NCI-H146 (cell line): ENCODE results near the gene XPO6.

Experiments
- DNase-seq: peaks from one replicate; lab custom pipeline; 2025; lab: John Stamatoyannopoulos, UW

Gene XPO6

DNA sequence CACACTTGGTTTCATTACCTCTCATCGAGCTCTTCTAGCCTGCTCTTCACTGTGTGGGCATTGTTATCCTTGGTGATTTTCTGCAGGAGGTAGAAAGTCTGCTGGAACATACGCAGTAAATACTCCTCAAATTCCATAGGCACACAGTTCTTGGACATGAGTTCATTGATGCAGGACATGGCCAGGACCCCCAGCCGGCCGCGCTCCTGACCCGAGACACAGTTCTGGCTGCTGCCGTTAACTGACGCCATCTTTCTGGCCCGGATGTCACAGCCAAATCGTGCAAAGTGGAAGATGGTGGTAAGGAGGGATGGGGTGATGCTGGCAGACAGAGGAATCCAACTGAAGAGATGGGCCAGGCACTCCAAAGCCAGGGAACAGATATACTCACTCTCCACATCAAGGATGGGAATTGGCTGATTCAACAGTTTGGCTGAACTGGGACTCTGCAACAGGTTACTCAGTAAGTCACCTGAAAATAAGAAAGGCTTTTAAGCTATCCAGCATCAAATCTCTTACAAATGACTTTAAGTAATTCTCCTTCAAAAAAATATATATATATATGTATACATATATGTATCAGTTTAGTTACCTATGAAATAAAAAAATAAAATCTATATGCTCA, 55.6 kb downstream of the XPO6 start:
- DNase-seq: no peak

DNA sequence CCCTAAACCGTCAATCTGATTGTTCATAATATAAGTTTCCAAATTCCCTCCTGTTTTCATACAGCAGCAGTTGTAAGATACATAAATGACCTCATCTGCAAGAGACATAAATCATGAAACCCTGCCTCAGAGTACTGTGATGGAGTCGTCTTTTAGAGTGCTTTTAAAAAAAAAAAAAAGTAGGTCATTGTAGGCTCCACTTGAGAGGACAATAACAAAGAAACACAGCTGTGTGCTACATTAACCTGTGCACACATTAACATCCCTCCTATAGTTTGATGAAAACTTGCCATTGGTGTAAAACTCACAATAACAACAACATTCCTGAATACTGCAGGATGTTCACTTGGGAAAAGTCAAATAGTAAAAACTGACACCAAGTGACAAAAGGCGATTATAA, 56.5 kb downstream of the XPO6 start:
- peak; percentile 28 for DNase-seq

DNA sequence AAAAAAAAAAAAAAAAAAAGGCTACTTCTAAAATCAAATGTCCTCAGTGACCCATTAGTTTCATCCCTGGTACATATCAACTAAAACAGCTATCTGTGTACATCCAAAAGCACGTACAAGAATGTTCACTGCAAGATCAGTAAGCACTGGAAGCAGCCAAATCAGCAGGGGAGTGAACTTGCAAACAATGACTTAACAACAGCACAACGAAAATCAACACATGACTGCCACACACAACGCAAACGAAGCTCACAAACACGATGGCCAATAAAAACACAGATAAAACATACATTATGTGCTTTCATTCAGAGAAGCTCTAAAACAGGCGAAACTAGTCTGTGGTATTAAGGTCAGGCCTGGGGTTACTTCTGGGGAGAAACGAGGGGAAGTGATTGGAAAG, 60.6 kb downstream of the XPO6 start:
- DNase-seq: no peak

DNA sequence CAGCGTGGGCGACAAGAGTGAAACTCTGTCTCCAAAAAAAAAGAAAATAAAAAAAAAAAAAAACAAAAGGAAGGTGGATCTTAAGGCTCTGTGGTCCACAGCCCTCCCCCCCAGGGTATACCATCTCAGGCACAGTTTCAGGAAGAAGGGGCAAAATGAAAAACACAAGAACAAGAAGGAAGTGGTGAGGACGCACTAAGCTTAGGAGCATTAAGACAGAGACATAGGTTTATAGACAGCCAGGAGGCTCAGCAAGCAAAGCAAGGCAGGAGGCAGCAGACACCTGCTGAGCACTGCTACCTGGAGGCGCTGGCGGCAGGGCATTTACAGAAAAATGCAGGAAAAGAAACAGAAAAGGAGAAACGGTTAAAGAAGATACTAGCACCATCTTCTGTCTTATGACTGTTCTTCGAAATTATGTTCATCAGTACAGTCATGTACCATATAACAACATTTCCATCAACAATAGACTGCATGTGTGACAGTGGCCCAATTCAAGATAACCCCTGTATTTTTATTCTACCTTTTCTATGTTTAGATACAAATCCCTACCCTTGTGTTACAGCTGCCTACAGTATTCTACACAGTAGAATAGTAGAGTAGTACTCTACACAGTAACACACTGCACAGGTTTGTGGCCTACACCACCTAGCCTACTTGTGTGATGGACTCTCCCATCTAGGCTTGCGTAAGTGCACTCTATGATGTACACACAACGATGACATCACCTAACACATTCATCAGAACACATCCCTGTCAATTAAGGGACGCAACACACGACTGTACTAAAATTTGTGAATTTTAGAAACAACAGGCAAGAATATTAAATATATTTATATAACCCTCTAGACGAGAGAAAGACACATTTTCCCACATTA, 62.5 kb downstream of the XPO6 start:
- no peak for DNase-seq

DNA sequence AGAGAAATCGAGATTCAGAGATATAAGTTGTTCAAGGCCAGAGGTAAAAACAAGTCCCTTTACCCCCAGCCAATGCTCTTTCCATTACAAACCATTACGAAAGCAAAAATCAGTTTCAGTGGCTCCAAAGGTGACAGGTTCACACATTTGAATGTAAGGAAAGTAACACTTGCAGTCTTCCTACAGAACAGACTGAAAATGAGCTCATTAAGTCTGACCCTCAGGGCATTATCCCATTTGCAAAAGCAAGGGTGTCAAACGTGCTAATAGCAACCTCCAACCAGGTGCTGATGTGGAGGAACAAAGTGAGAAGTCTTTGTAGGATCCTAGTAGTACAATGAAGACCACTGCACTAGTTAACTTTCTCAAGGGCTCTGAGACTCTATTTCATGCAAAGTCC, 65.2 kb downstream of the XPO6 start:
- no peak for DNase-seq

DNA sequence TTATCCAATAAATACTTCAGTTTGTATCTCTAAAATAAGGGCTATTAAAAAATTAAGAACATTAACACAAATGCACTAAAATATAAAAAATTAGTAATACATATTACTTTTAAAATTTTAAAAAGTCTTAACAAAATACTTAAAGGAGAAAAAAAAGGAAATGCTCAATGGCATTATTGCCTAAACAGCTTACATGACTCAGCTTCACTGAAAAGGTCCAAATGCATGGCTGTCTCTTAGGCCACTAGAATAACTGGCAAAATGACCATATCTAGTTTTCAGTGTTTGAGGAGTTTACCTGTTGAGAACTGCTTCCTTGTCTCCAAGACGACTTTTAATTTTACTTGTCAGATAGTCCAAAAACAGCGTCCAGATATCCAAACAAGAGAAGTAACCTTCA, 66.0 kb downstream of the XPO6 start:
- no peak for DNase-seq

DNA sequence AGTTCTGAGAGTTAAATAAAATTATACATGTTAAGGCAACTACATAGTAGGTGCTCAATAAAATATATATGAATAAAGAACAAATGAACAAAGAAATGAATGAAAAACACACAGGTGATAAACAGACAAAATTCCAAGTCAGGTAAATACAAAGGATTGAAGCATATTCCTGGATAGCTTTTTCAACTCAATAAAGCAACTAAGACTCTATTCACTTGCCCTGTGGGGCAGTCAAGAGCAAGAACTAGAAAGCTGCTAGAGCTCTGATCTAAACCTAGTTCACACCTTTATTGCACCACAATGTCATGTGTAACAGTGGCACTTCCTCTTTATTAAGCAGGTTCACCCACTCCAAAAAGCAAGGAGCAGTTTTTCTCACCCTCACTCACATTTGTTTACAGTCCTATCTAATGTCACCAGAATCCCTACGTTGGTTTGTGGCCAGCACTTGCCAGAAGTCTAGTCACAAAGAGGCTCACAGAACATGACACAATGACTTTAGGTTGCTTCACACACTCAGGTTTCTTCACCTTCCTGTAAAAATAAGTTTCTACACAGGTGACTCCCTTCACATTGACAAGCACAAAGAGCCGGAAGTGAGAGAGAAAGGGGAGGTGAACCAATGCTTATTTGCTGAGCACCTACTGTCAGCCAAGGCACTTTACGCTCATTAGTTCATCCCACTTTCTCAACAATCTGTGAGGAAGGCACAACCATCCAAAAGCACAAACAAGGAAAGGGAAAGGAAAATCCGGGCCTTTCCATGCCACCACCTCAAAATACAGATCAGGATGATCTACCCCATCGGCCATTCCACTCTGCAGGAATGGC, 70.8 kb downstream of the XPO6 start:
- DNase-seq: no peak

DNA sequence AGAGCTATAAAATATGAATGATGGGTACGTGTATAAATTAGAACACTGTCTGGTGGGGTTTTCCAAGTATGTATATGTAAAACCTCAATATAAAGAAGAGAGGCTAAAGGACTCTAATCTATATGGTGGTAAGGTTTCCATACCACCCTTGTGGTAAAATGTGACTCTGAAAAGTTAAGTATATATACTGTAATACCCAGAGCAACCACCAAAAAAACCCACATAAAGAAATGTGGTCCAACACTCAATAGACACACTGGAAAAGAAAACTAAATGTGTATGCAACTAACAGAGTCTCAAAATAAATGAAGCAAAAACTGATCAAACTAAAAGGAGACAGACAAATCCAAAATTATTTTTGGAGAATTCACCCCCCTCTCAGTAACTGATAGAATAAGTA, 72.2 kb downstream of the XPO6 start:
- DNase-seq: no peak

DNA sequence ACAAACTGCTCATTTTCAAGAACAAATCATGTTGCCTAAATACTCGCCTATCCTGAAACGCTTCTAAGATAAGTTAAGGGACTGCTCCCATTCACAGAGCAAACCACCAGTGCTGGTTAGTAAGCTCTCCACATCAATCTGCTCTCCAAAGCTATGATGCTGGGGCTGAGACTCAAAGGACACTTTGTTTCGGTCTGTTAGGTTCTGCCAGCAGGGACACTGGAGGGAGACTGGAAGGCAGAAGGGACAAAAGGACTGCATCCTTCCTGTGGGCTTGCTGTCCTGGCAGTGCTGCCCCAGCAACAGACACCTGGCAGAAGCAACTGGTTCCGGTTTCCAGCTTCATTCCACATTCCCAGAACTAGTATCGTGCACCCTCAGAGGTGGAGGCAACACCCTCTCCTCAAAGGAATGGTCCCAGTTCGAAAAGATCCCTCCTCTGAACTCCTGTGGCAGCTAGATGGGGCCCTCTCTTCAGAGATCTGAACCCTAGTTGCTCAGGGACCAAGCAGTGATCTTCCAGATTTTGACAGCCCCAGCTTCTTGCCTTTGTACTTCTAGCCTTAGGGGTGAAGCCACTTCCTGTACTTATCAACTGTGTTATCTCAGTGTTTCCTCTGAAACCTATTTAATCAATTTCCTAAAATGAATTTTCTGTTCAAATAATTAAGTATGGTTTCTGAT, 74.9 kb downstream of the XPO6 start:
- no peak for DNase-seq

DNA sequence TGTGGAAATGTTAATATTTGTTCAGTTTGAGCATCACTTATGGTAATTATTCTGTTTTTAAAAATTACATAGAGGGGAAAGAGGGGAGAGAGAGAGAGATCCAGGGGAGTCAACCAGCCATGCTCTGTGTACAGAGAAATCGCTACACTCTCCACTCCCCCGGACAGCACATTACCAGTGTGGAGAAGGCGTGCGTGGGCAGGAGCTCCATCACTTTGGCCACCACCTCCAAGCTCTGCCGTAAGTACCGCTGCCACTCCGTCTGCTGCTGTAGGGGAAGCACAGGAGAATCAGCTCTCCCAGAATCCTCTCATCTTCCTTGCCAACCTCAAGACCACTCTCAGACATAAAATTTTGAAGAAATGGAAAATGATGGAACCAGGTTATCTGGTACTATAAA, 78.1 kb downstream of the XPO6 start:
- no peak for DNase-seq

DNA sequence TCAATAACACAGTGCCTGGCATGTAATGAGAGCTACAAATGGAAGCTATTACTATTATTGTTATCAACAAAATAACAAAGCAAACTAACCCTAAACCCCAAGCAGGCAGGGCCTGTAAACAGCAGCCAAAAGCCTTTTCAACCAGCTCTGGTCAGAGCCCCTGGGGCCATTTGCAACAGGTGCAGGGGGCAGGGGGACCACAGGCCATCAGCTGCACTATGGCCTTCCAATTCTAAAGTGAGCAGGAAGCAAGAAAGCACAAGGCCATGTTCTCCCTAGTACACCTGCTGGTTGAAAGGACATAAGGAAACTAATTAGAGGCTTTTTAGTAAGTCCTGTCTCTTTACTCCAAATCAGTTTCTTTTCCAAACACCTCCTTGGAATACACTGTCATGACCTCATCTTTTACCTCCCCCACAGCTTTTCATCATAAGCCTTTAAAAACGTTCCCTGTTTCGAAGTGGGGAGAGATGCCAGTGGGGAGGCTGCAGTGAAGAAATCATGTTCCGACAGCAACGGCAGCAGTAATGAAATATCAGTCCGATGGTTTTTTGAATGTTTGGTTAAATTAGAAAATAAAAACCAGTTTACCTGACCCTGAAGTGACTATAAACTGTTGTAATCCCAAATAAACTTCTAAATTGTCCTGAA, 79.9 kb downstream of the XPO6 start:
- peak; percentile 20 for DNase-seq

DNA sequence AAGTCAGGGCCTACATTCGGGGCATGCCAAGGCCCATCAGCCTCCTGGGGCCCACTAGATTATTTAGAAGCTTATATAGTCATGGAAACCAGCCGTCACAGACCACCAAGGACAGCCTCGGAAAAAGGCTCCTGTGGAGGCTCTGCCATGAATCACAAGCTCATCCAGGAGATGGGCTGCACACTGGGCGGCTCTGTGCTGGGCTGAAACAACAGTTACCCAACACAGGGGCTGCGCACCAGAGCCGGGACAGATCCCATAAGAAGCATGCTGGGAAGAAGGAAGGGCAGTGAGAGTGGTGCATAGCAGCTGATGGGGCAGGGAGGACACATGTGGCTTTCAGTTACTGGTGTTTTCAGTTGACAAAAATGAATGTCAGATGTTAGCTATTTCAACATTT, 80.6 kb downstream of the XPO6 start:
- no peak for DNase-seq

DNA sequence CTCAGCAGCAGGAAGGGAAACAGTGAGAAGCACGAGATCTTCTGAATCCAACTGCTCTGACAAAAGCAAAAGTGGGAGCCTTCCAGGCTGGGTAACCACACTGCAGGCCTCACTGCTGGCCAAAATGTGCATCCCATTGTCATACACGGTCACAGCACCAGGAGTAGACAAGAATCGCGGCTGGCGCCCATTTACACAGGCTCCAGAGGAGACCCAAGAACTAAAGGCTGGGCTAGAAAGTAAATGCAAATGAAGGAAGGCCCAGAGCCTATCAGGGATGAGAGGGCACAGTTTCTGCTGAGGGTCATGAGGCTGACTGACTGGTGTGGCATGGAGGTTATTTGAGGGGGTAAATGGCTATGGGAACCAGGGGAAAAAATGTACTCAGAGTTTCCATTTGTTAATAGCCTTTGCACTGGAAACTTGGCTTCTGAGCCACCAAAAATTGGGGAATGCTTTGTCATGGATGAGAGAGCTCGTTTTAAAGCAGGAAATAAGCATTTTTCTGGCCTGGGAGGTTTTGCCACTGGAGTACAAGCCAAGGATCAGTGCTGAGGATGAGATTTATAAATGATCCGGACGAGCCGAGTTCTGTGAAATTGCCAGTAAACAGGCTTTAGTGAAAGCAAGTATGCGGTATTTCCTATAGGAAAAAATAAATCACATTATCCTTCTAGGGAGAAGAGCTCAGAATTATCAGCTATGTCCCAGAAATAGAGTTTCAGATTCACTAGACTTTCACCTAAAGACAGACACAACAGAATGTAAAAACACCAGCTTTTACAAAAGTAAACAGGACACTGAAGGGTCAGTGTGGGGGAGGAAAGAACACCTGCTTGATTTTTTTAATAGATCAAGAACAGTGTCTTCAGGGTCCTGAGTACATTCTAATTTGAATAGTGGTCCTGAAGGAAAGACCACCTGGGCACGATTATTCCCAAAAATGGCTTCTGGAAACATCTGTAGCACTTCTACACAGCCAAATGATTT, 81.4 kb downstream of the XPO6 start:
- DNase-seq: no peak

DNA sequence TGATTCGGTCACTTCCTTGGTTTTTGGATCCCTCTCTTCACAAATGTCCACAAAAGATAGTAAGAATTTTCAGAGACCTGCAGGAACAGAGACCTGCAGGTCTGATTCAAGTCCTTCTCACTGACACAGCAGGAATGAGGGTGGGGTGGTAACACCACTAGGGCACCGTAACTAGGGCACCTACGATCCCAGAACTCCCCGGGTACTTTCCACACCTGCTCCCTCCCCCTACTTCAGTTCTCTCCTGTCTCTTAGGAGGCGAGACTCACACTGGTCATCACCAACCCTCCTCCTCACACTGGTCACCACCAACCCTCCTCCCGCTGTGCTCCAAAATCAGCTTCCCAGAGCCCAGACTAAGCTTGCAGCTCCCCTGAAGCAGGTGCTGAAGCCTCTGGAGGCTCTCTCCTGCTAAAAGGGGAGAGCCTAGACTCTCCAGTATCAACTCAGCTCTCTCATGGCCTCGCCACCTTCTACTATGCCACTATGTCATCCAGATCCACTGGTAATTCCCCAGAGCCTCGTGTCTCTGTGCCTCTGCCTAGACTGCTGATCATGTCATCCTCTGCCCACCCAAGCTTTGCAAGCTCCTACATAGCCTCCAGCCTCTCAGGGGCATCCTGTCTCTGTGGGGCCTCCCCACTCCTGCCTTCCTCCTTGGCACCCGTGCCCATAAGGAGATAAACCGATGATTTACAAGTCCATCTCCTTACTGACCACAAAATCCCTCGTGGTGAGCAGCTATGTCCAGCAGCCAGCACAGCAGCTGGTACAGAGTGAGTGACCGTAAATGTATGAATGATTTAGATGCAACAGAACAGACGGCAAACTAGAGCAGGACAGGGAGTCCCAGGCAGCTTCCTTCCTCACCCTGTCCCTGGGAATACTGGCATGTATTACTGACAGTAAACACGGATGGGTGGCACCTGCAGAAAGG, 84.8 kb downstream of the XPO6 start:
- DNase-seq: no peak

DNA sequence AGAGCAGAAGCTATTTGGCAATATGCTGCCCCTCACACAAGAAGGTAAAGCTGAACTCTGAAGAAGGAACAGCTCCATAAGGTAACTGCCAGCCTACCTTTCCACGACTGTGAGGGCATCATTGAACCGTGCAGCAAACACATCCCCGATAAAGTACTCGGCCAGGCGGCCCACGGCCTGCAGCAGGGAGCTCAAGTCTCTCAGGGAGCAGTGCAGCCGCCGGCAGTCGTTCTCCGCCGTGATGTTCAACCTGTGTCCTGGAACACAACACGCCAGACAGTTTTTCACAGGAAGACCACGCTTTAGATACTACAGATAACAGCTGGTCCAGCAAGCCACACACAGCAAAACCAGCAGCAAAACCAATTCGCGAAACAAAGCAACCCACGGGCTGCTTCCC, 86.2 kb downstream of the XPO6 start:
- no peak for DNase-seq

DNA sequence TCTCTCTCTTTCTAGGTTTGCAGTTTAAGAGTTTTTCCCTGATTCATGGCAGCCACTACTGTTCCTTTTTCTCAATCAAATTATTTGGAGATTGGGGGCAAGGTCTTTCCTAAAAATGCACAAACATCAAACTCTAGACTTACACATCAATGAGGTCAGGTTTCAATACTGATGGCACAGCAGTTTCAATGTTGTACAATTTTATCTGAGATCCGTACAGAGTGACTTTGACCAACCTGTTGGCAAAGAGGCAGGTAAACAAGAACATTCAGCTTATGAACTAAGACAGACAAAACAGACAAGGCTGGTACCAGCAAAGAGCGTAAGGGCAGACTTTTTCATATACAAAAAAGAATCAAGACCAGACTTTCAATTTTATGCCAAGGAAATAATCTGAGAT, 90.2 kb downstream of the XPO6 start:
- no peak for DNase-seq

DNA sequence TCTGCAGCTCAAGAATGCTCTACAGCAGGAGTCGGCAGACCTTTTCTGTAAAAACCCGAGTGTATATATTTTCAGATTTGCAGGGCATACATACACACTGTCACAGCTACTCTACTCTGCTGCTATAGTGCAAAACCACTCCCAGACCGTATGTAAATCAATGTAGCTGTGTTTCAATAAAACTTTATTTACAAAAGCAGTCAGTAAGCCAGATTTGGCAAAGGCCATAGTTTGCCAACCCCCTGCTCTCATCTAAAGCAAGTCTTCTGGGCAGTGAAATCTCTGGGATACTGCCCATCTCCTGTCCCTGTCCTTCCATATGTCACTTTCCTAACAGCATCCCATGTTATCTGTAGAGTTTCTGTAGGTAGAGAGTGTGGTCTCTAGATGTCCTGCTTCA, 91.0 kb downstream of the XPO6 start:
- no peak for DNase-seq

DNA sequence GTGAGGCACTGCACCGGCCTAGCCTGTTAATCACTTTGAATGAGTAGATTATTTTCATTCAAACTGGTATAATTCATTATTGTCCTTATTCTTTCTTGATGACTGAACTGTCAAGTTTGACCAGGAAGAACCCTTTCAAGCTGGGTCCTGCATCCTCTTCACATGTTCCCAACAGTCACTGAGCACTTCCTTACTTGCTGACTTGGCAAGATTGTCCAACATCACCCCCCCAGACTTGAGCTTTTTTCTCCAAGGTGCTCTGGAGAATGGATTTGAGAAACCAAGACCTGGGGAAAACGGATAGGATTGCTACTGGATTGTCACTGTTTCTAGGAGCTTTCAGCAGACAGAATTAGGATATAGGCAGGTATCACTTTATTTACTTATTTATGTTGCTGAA, 93.1 kb downstream of the XPO6 start:
- DNase-seq: no peak

DNA sequence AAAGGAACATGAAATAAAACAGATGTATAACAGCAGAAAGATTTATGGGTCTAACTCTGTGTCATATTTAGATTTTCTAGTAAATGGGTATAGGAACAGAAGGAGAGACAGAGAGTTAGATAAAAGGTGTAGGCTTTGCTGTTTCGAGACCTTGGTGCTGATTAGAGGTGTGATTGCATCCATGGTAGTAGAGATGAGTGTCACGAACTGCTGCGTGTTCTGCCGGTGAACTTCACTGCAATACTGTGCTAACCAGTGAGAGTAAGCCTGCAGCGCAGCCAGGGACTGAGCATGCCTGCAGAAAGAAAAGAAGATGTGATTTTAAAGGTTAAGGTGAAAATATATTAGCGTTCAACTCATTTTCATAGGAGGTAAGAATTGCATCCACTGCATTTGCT, 94.6 kb downstream of the XPO6 start:
- DNase-seq: no peak
